ENCODE data around the gene MBOAT1. TPM values are rescaled to one million over a fixed set of nuclear protein-coding genes. Genes with fewer than 3 reads are reported as not detected.

MBOAT1 gene
- total RNA-seq, 2 experiments from 2014 or later: not detected

DNA sequence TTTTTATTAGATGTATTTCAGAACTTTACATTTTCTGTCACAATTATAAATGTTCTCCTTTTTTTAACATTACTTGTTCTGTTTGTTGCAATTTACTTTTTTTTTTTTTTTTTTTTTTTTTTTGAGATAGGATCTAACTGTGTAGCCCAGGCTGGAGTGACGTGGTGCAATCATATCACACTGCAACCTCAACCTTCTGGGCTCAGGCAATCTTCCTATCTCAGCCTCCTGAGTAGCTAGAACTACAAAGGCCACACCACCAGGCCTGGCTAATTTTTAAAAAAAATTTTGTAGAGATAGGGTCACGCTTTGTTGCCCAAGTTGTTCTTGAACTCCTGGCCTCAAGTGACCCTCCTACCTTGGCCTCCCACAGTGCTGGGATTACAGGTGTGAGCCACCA, 15.1 kb upstream of the MBOAT1 start:
- DNase-seq (ENCODE audit: low spot score): no peak
- Histone ChIP-seq H3K79me2 (ENCODE audit: insufficient read depth, low read depth, low read length) (no peaks in the 10 kb centered on the region), H3K4me2 (ENCODE audit: low read length) (no peak overlapping the region), H3K4me1 (ENCODE audit: insufficient read depth, low read length, poor library complexity, severe bottlenecking) (no peaks in the 10 kb centered on the region), H3K36me3 (ENCODE audit: insufficient read depth, low read length) (no peaks in the 10 kb centered on the region), H3K27ac (ENCODE audit: low read depth, low read length, poor library complexity, severe bottlenecking) (no peak overlapping the region), H4K20me1 (ENCODE audit: insufficient read depth, low read length) (no peaks in the 10 kb centered on the region), H2AFZ (ENCODE audit: low read length) (no peak overlapping the region), H3K9me3 (ENCODE audit: low read length) (no peaks in the 10 kb centered on the region), H3K9me2 (ENCODE audit: insufficient read depth, low read length) (no peaks in the 10 kb centered on the region), H3K4me3 (ENCODE audit: low read depth, low read length, poor library complexity, severe bottlenecking) (no peak overlapping the region)
- intact Hi-C loops (cut with micrococcal nuclease; ENCODE audit: unreplicated experiment): no loop called here
- ChIA-PET CTCF (ENCODE audit: unreplicated experiment) (no interaction called here), POLR2A (interaction anchor here (0.6 kb wide), 1 partner anchor 498 kb away, joined by 5 read pairs; no protein-coding TSS in a partner anchor)
- BruUV-seq (replicated peaks): no TSS peak
- TF ChIP-seq EZH2phosphoT487 (IDR thresholded peaks at IDR 0.05; ENCODE audit: borderline replicate concordance, low read depth, low read length) (no peak), CTCF (conservative IDR thresholded peaks at IDR 0.05; ENCODE audit: low read length) (no peak)

DNA sequence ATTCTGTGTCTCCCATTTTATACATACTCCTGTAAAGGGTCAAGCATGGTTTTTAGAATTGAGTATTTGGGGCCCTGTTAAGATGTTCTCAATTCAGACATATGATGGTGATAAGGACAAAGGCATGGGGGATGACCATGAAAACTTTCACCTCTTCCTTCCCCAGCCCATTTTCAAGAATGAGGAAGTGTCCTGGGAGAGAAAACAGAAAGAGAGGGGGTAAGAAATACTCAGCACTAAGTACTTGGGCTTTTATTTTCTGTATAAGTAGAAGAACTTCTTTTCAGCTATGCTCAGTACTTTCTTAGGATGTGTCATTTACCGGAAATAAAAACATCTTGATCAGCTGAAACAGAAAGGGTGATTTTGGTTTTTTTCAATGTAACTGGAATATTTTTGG, 10.9 kb upstream of the MBOAT1 start:
- no peak overlapping the region for H2AFZ ChIP-seq (ENCODE audit: low read length)
- H3K9me3 ChIP-seq (ENCODE audit: low read length): no peaks in the 10 kb centered on the region
- H3K79me2 ChIP-seq (ENCODE audit: insufficient read depth, low read depth, low read length): no peaks in the 10 kb centered on the region
- H4K20me1 ChIP-seq (ENCODE audit: insufficient read depth, low read length): no peaks in the 10 kb centered on the region
- TF ChIP-seq CTCF (conservative IDR thresholded peaks at IDR 0.05; ENCODE audit: low read length) (no peak), EZH2phosphoT487 (IDR thresholded peaks at IDR 0.05; ENCODE audit: borderline replicate concordance, low read depth, low read length) (no peak)
- H3K9me2 ChIP-seq (ENCODE audit: insufficient read depth, low read length): no peaks in the 10 kb centered on the region
- no TSS peak for BruUV-seq (replicated peaks)
- no peak overlapping the region for H3K4me3 ChIP-seq (ENCODE audit: low read depth, low read length, poor library complexity, severe bottlenecking)
- no peak for DNase-seq (ENCODE audit: low spot score)
- POLR2A ChIA-PET: no interaction called here
- no peaks in the 10 kb centered on the region for H3K4me1 ChIP-seq (ENCODE audit: insufficient read depth, low read length, poor library complexity, severe bottlenecking)
- H3K4me2 ChIP-seq (ENCODE audit: low read length): no peak overlapping the region
- no peak overlapping the region for H3K27ac ChIP-seq (ENCODE audit: low read depth, low read length, poor library complexity, severe bottlenecking)
- no peaks in the 10 kb centered on the region for H3K36me3 ChIP-seq (ENCODE audit: insufficient read depth, low read length)
- CTCF ChIA-PET (ENCODE audit: unreplicated experiment): no interaction called here
- intact Hi-C loops (cut with micrococcal nuclease; ENCODE audit: unreplicated experiment): no loop called here

DNA sequence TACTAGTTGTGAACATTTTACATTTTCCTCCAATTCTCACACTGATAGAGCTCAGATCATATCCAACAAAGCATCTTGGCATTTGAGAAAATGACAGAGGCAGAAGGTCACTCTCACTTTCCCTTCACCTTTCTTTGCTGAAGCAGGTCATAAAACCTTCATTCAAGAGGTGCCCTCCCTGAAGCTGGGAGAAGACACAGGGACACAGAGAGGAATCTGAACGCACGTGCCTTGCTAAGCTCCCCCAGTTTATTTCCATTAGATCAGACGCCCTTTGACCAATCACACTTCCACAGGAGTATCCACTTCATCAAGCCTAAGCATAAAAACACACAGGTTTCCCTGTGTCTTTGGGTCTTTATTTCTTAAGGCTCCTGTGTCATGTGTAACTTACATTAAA, 9.2 kb upstream of the MBOAT1 start:
- TF ChIP-seq EZH2phosphoT487 (IDR thresholded peaks at IDR 0.05; ENCODE audit: borderline replicate concordance, low read depth, low read length) (no peak), CTCF (conservative IDR thresholded peaks at IDR 0.05; ENCODE audit: low read length) (no peak)
- BruUV-seq (replicated peaks): no TSS peak
- Histone ChIP-seq H4K20me1 (ENCODE audit: insufficient read depth, low read length) (no peaks in the 10 kb centered on the region), H3K36me3 (ENCODE audit: insufficient read depth, low read length) (no peaks in the 10 kb centered on the region), H3K79me2 (ENCODE audit: insufficient read depth, low read depth, low read length) (no peaks in the 10 kb centered on the region), H3K4me2 (ENCODE audit: low read length) (no peak overlapping the region), H3K9me3 (ENCODE audit: low read length) (no peaks in the 10 kb centered on the region), H3K27ac (ENCODE audit: low read depth, low read length, poor library complexity, severe bottlenecking) (no peak overlapping the region), H3K4me1 (ENCODE audit: insufficient read depth, low read length, poor library complexity, severe bottlenecking) (no peaks in the 10 kb centered on the region), H3K9me2 (ENCODE audit: insufficient read depth, low read length) (no peaks in the 10 kb centered on the region), H2AFZ (ENCODE audit: low read length) (no peak overlapping the region), H3K4me3 (ENCODE audit: low read depth, low read length, poor library complexity, severe bottlenecking) (no peak overlapping the region)
- ChIA-PET POLR2A (no interaction called here), CTCF (ENCODE audit: unreplicated experiment) (no interaction called here)
- intact Hi-C loops (cut with micrococcal nuclease; ENCODE audit: unreplicated experiment): no loop called here
- no peak for DNase-seq (ENCODE audit: low spot score)
